ENCODE results near the gene ENTPD5.

The ENTPD5 gene

DNA sequence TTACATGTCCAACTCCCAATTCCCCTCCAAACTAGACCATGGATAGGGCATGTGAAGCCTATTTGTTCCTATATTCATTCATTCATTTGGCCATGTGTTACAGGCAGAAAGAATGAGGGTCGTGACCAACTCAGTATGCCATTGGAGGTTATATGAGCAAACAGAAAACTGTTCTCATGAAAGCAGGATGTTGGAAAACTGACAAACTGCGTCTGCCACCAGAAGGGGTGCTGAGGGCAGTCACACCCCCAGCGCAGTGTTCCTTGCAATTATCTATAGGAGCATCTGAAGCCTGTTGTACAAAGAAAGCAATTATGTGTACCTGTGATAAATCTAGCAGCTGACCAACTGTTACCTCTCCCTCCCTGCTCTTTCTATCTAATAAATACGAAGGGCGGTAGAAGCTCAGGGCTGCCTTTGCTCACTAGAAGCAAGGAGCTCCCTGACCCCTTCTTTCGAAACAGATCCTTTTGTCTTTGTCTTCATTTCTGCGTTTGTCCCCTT, 21.1 kb downstream of the ENTPD5 start:
- H3K27me3 ChIP-seq (ENCODE audit: insufficient read depth, poor library complexity, severe bottlenecking): no peaks in the 10 kb centered on the region
- H3K27ac ChIP-seq (replicated peaks): no peak overlapping the region
- H3K4me3 ChIP-seq (replicated peaks; ENCODE audit: insufficient read depth, low read length): no peak overlapping the region
- TF ChIP-seq SPI1 (IDR thresholded peaks at IDR 0.05; ENCODE audit: borderline replicate concordance, low read depth): no peak
- TF ChIP-seq POLR2AphosphoS5 (IDR thresholded peaks at IDR 0.05; ENCODE audit: low read depth): no peak
- no peak for TF ChIP-seq REST (IDR thresholded peaks at IDR 0.05; ENCODE audit: insufficient replicate concordance, low read depth)
- no peak for TF ChIP-seq GABPA (IDR thresholded peaks at IDR 0.05; ENCODE audit: low read depth)
- TF ChIP-seq, protein P1, sequence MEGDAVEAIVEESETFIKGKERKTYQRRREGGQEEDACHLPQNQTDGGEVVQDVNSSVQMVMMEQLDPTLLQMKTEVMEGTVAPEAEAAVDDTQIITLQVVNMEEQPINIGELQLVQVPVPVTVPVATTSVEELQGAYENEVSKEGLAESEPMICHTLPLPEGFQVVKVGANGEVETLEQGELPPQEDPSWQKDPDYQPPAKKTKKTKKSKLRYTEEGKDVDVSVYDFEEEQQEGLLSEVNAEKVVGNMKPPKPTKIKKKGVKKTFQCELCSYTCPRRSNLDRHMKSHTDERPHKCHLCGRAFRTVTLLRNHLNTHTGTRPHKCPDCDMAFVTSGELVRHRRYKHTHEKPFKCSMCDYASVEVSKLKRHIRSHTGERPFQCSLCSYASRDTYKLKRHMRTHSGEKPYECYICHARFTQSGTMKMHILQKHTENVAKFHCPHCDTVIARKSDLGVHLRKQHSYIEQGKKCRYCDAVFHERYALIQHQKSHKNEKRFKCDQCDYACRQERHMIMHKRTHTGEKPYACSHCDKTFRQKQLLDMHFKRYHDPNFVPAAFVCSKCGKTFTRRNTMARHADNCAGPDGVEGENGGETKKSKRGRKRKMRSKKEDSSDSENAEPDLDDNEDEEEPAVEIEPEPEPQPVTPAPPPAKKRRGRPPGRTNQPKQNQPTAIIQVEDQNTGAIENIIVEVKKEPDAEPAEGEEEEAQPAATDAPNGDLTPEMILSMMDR (IDR thresholded peaks at IDR 0.05; ENCODE audit: insufficient read depth, low read length): no peak
- no peak for DNase-seq (ENCODE audit: low read depth in 1 of 2, low spot score in 1 of 2)

- TF ChIP-seq, protein P1 (IDR thresholded peaks at IDR 0.05; ENCODE audit: insufficient read depth, low read length): no peak
- TF ChIP-seq REST (IDR thresholded peaks at IDR 0.05; ENCODE audit: insufficient replicate concordance, low read depth) (no peak), SPI1 (IDR thresholded peaks at IDR 0.05; ENCODE audit: borderline replicate concordance, low read depth) (no peak), POLR2AphosphoS5 (IDR thresholded peaks at IDR 0.05; ENCODE audit: low read depth) (no peak), GABPA (IDR thresholded peaks at IDR 0.05; ENCODE audit: low read depth) (no peak)
- no peaks in the 10 kb centered on the region for H3K27me3 ChIP-seq (ENCODE audit: insufficient read depth, poor library complexity, severe bottlenecking)
- no peak overlapping the region for H3K4me3 ChIP-seq (replicated peaks; ENCODE audit: insufficient read depth, low read length)
- DNase-seq (ENCODE audit: low read depth in 1 of 2, low spot score in 1 of 2): no peak
- no peak overlapping the region for H3K27ac ChIP-seq (replicated peaks)
These were observed 21.8 kb downstream of the ENTPD5 start for GRCh38 chr14:73997108-73997943.

DNA sequence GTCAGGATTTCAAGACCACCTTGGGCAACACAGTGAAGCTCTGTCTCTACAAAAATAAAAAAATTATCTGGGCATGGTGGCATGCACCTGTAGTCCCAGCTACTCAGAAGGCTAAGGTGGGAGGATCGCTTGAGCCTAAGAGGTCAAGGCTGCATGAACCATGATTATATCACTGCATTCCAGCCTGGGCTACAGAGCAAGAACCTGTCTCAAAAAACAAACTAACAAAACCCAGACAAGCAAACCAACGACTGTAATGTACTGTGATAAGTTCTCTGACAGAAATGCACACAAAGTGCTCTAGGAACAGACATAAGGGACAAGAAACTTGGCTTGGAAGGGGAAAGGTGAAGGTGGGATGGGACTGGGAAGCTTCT, 22.4 kb downstream of the ENTPD5 start:
- DNase-seq (ENCODE audit: low read depth in 1 of 2, low spot score in 1 of 2): no peak
- Histone ChIP-seq H3K4me3 (replicated peaks; ENCODE audit: insufficient read depth, low read length) (no peak overlapping the region), H3K27ac (replicated peaks) (no peak overlapping the region), H3K27me3 (ENCODE audit: insufficient read depth, poor library complexity, severe bottlenecking) (no peaks in the 10 kb centered on the region)
- TF ChIP-seq, protein P1 (IDR thresholded peaks at IDR 0.05; ENCODE audit: insufficient read depth, low read length): no peak
